ENCODE data around the gene HMGN4.

Gene HMGN4

DNA sequence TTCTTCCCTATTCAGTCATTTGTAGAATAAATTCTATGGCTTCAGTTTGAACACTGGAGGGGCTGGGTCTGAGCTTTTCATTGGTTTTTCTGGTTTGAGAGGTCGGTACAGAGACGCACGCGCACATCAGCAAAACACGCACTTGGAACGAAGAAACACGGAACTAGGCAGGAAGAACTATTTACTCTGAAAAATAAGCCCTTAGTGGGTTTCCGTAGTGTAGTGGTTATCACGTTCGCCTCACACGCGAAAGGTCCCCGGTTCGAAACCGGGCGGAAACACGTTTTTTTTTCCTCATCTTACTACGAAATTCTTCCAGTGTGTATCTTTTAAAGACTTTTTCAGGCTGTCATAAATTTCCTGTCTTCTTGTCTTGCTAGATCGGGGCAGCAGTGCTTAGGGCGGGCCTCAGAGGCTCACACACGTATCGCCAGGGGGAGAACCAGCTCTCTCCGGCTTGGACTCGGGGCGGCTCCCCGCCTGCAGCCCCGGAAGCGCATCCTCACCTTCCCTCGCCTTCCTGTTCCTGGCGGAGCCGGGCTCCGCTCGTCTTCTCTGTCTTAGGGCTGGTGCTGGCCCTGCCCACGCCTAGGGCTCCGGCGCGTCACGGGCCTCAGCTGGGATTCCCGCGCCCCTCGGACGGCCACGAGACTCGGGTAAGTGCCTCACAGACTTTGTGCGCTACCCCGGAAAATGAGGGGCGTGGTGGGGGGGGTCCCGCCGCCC is at the start of gene HMGN4:
HMGN4 (plus strand) TSS at position 521 of the 726 bp plus-strand sequence. CDS start 6,841 bp downstream, outside the sequence.
- TF ChIP-seq, protein P1, sequence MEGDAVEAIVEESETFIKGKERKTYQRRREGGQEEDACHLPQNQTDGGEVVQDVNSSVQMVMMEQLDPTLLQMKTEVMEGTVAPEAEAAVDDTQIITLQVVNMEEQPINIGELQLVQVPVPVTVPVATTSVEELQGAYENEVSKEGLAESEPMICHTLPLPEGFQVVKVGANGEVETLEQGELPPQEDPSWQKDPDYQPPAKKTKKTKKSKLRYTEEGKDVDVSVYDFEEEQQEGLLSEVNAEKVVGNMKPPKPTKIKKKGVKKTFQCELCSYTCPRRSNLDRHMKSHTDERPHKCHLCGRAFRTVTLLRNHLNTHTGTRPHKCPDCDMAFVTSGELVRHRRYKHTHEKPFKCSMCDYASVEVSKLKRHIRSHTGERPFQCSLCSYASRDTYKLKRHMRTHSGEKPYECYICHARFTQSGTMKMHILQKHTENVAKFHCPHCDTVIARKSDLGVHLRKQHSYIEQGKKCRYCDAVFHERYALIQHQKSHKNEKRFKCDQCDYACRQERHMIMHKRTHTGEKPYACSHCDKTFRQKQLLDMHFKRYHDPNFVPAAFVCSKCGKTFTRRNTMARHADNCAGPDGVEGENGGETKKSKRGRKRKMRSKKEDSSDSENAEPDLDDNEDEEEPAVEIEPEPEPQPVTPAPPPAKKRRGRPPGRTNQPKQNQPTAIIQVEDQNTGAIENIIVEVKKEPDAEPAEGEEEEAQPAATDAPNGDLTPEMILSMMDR (IDR thresholded peaks at IDR 0.05; ENCODE audit: low read length, missing control alignments): no peak
- H3K4me3 ChIP-seq (replicated peaks; ENCODE audit: low read depth, low read length): peak within 1 kb of the TSS; percentile 88
- peak; percentile 94 for DNase-seq (ENCODE audit: low read depth)

DNA sequence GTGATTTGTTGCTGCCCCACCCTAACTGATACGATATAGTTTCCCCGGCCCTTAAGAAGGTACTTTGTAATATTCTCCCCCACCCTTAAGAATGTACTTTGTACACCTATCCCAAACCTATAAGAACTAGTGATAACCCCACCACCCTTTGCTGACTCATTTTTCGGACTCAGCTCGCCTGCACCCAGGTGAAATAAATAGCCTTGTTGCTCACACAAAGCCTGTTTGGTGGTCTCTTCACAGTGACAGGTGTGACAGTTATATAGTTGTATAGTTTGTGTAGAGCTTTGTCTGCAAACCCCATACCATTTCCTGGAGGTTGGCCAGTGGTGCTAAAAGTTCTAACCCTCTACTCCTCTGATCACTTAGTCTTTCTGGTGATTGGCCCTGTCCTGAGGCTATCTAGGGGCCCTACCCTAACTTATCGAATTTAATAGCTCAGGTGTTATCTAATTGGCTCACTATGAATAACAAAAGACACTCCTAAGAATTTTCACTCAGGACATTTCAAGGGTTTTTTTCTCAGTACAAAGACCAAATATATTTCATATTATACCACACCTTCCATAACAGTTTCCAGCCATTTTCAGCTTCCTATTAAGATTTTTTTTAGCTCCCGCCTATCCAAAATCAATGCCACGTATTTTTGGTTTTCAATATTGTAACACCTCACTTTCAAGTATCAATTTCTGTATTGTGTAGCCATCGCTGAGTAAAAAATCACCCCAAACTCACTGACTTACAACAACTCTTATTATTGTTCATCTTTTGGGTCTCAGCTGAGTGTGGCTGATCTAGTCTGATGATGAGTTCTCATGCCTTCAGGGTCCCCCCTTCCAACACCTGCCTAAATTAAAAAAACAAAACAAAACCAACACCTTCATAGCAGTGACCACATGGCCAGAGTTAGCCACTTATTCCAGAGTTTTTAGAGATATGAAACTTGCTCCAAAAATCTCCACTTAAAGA is 47.9 kb upstream of the HMGN4 start:
- no peak for DNase-seq (ENCODE audit: low read depth)

DNA sequence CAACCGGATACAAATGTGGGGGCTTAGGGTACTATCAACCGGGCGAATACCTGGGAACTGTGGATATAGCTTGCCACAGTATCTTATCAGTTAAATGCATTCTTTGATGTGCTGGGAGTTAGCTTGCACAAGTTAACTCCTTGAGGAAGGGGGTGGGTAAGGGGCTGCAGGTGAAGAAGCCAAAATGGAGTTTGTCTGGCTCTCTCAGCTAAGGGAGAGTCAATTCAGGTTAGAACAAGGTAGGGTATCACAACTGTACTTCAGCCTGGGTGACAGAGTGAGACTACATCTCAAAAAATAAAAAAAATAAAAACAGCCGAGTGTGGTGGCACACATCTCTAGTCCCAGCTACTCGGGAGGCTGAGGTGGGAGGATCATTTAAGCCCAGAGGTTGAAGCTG is 46.6 kb upstream of the HMGN4 start:
- TF ChIP-seq, protein P1 (IDR thresholded peaks at IDR 0.05; ENCODE audit: low read length, missing control alignments): no peak
- H3K4me3 ChIP-seq (replicated peaks; ENCODE audit: low read depth, low read length): no peak overlapping the region
- DNase-seq (ENCODE audit: low read depth): no peak

More for the DNA sequence above, 47.9 kb upstream of the HMGN4 start:
- no peak overlapping the region for H3K4me3 ChIP-seq (replicated peaks; ENCODE audit: low read depth, low read length)
- TF ChIP-seq, protein P1 (IDR thresholded peaks at IDR 0.05; ENCODE audit: low read length, missing control alignments): no peak

DNA sequence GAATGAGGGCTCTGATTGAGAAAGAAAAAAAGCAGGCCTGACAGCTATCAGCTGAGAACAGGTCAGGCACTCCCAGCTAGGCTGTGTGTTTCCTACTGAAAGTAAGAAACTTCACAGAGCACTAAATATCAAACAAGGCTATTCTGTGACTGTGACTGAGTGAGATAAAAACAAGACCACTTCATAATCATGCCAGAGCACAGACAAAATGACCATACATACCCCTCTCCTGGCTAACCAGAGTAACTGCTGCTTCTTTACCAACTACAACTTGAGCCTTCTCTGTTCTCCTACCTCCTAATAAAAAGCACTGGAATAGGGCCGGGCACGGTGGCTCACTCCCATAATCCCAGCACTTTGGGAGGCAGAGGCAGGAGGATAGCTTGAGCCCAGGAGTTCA is 44.9 kb upstream of the HMGN4 start:
- DNase-seq (ENCODE audit: low read depth): peak; percentile 44
- TF ChIP-seq, protein P1 (IDR thresholded peaks at IDR 0.05; ENCODE audit: low read length, missing control alignments): peak; percentile 28
- no peak overlapping the region for H3K4me3 ChIP-seq (replicated peaks; ENCODE audit: low read depth, low read length)

DNA sequence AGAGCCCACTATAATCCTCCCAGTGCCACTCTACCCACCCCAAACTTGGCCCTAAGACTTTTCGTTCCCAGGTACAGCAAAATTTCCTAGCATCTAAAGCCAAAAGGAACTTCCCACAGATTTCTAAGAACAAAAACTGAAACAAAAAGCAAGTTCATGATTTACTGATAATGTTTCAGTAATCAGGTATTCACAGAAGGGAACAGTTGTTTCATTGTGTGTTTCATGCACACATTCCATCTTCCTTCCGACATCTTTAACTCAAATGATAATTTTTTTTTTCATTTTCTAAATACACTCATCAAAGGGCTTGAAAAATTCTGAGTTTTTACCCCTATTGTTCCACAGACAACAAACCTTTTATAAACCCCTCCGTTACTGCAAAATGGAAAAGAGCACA is 44.0 kb upstream of the HMGN4 start:
- TF ChIP-seq, protein P1 (IDR thresholded peaks at IDR 0.05; ENCODE audit: low read length, missing control alignments): no peak
- DNase-seq (ENCODE audit: low read depth): no peak
- no peak overlapping the region for H3K4me3 ChIP-seq (replicated peaks; ENCODE audit: low read depth, low read length)

DNA sequence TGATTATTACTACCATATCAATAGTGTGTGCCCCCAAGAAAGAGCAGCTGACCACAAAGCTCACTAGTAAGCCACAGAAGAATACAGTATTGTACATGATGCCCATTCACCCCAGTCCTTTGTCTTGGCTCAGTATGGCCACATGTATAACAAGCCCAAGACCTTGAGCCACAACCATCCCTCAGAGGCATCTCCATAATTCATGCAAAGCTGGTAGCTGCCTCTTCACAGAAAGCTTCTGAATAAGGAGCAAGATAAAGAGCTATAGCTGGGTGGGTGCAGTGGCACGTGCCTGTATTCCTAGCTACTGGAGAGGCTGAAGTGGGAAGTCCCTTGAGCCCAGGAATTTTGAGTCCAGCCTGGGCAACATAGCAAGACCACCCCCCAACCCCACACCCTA is 42.9 kb upstream of the HMGN4 start:
- no peak for DNase-seq (ENCODE audit: low read depth)
- TF ChIP-seq, protein P1 (IDR thresholded peaks at IDR 0.05; ENCODE audit: low read length, missing control alignments): no peak
- H3K4me3 ChIP-seq (replicated peaks; ENCODE audit: low read depth, low read length): no peak overlapping the region

Measured in fibroblast of pulmonary artery (primary cell).